SH-SY5Y (cell line): ENCODE results near the gene SPRR1A.

Experiments
- GATA2 ChIP-seq: IDR thresholded peaks from 2 replicates; pipeline ENCODE4 v1.6.1; 2011; ENCODE audit warnings: mild to moderate bottlenecking, low read depth, low read length
- GATA3 ChIP-seq: IDR thresholded peaks from 2 replicates; pipeline ENCODE4 v1.6.1; 2011; ENCODE audit warnings: low read depth, mild to moderate bottlenecking, low read length, moderate library complexity

DNA sequence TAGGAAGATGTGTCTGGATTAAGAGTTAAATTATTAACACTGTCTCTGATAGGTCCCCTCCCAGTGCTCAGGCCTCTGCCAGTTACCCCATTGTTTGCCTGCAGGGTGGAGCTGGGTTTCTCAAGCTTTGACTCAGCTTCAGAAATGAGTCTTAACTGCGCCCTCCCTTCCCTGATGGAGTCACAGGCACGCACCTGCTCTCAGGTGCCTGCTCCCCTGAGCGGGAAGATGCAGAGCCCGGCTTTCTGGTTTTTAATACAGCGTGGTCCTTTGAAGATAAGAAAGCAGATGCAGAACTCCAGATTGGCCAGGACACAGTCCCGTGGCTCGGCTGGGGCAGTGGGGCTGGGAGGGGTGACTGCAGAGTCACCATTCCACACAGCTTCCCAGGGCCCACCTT lies 16.7 kb upstream of the SPRR1A start:
- TF ChIP-seq GATA3 (no peak), GATA2 (no peak)
